Measurements from ENCODE around the gene BET1L.

BET1L gene

GRCh38 chr11:211295-211694 lies 4.1 kb upstream of the BET1L start:
- POLR2A ChIA-PET (ENCODE audit: low non-redundant PET): no interaction called here
- CTCF ChIA-PET: interaction anchor here (0.6 kb wide), 1 partner anchor 93 kb away, joined by 6 read pairs; no protein-coding TSS in a partner anchor
- peak overlapping the region; percentile 99 for H3K27ac ChIP-seq
- DNase-seq (ENCODE audit: low spot score): no peak
- no peak for TF ChIP-seq CTCF (conservative IDR thresholded peaks at IDR 0.05; ENCODE audit: low read depth)

- DNase-seq (ENCODE audit: low spot score): no peak
- peak overlapping the region; percentile 99 for H3K27ac ChIP-seq
- CTCF ChIA-PET: no interaction called here
- TF ChIP-seq CTCF (conservative IDR thresholded peaks at IDR 0.05; ENCODE audit: low read depth): no peak
- POLR2A ChIA-PET (ENCODE audit: low non-redundant PET): no interaction called here
These were observed 3.6 kb upstream of the BET1L start for GRCh38 chr11:210803-211180.

GRCh38 chr11:210122-210802 lies 3.1 kb upstream of the BET1L start:
- DNase-seq (ENCODE audit: low spot score): peak; percentile 64
- CTCF ChIA-PET: interaction anchor here (0.6 kb wide), 1 partner anchor 20 kb away, joined by 3 read pairs; no protein-coding TSS in a partner anchor
- H3K27ac ChIP-seq: peak overlapping the region; percentile 99
- POLR2A ChIA-PET (ENCODE audit: low non-redundant PET): no interaction called here
- TF ChIP-seq CTCF (conservative IDR thresholded peaks at IDR 0.05; ENCODE audit: low read depth): no peak

GRCh38 chr11:209275-210121 lies 2.3 kb upstream of the BET1L start:
- no peak for TF ChIP-seq CTCF (conservative IDR thresholded peaks at IDR 0.05; ENCODE audit: low read depth)
- ChIA-PET POLR2A (ENCODE audit: low non-redundant PET) (no interaction called here), CTCF (interaction anchor here (0.6 kb wide), 1 partner anchor 20 kb away, joined by 3 read pairs; no protein-coding TSS in a partner anchor)
- DNase-seq (ENCODE audit: low spot score): no peak
- peak overlapping the region; percentile 99 for H3K27ac ChIP-seq

- no peak for TF ChIP-seq CTCF (conservative IDR thresholded peaks at IDR 0.05; ENCODE audit: low read depth)
- ChIA-PET POLR2A (ENCODE audit: low non-redundant PET) (no interaction called here), CTCF (no interaction called here)
- DNase-seq (ENCODE audit: low spot score): no peak
- H3K27ac ChIP-seq: peak overlapping the region; percentile 99
These were observed 1.7 kb upstream of the BET1L start for GRCh38 chr11:208917-209260.

GRCh38 chr11:208181-208916 lies 1.1 kb upstream of the BET1L start:
- TF ChIP-seq CTCF (conservative IDR thresholded peaks at IDR 0.05; ENCODE audit: low read depth): no peak
- POLR2A ChIA-PET (ENCODE audit: low non-redundant PET): no interaction called here
- CTCF ChIA-PET: no interaction called here
- H3K27ac ChIP-seq: peak overlapping the region; percentile 99
- peak; percentile 73 for DNase-seq (ENCODE audit: low spot score)

Data from RWPE1 (cell line).